Measurements from ENCODE around the gene ABHD6. TPM values are rescaled to one million over a fixed set of nuclear protein-coding genes. Genes with fewer than 3 reads are reported as not detected.

The ABHD6 gene
- total RNA-seq, 1 donor, result 5.5 TPM

GRCh38 chr3:58296843-58297242 is 59.3 kb downstream of the ABHD6 start:
- H3K4me3 ChIP-seq (ENCODE audit: low read depth, low read length), result no peak overlapping the region
- DNase-seq (ENCODE audit: low read depth), result no peak
- TF ChIP-seq, protein P1, sequence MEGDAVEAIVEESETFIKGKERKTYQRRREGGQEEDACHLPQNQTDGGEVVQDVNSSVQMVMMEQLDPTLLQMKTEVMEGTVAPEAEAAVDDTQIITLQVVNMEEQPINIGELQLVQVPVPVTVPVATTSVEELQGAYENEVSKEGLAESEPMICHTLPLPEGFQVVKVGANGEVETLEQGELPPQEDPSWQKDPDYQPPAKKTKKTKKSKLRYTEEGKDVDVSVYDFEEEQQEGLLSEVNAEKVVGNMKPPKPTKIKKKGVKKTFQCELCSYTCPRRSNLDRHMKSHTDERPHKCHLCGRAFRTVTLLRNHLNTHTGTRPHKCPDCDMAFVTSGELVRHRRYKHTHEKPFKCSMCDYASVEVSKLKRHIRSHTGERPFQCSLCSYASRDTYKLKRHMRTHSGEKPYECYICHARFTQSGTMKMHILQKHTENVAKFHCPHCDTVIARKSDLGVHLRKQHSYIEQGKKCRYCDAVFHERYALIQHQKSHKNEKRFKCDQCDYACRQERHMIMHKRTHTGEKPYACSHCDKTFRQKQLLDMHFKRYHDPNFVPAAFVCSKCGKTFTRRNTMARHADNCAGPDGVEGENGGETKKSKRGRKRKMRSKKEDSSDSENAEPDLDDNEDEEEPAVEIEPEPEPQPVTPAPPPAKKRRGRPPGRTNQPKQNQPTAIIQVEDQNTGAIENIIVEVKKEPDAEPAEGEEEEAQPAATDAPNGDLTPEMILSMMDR (IDR thresholded peaks at IDR 0.05; ENCODE audit: insufficient read depth, low read length), result no peak

GRCh38 chr3:58298190-58298589 is 60.6 kb downstream of the ABHD6 start:
- DNase-seq (ENCODE audit: low read depth), result no peak
- TF ChIP-seq, protein P1 (IDR thresholded peaks at IDR 0.05; ENCODE audit: insufficient read depth, low read length), result no peak

GRCh38 chr3:58299075-58299474 is 61.5 kb downstream of the ABHD6 start:
- DNase-seq (ENCODE audit: low read depth), result no peak
- TF ChIP-seq, protein P1 (IDR thresholded peaks at IDR 0.05; ENCODE audit: insufficient read depth, low read length), result no peak
- no peak overlapping the region for H3K4me3 ChIP-seq (ENCODE audit: low read depth, low read length)

More at GRCh38 chr3:58298190-58298589, 60.6 kb downstream of the ABHD6 start:
- no peak overlapping the region for H3K4me3 ChIP-seq (ENCODE audit: low read depth, low read length)

GRCh38 chr3:58299839-58300516 is 62.4 kb downstream of the ABHD6 start:
- no peak overlapping the region for H3K4me3 ChIP-seq (ENCODE audit: low read depth, low read length)
- DNase-seq (ENCODE audit: low read depth), result peak; percentile 84
- TF ChIP-seq, protein P1 (IDR thresholded peaks at IDR 0.05; ENCODE audit: insufficient read depth, low read length), result peak; percentile 66

GRCh38 chr3:58305882-58306711 is 68.5 kb downstream of the ABHD6 start, which contains the start of the genes HTD2 and RPP14:
TSS of gene HTD2 (plus strand) at chr3:58306520. CDS start at chr3:58317614, 11,094 bp downstream.
TSS of gene RPP14 (plus strand) at chr3:58306245. CDS start at chr3:58310330, 4,085 bp downstream.
- H3K4me3 ChIP-seq (ENCODE audit: low read depth, low read length), result peak within 1 kb of the TSS; percentile 81
- peak; percentile 98 for DNase-seq (ENCODE audit: low read depth)
- TF ChIP-seq, protein P1 (IDR thresholded peaks at IDR 0.05; ENCODE audit: insufficient read depth, low read length), result peak; percentile 97

- TF ChIP-seq, protein P1 (IDR thresholded peaks at IDR 0.05; ENCODE audit: insufficient read depth, low read length), result peak; percentile 44
- peak; percentile 76 for DNase-seq (ENCODE audit: low read depth)
- H3K4me3 ChIP-seq (ENCODE audit: low read depth, low read length), result peak overlapping the region; percentile 81
Observed at GRCh38 chr3:58307639-58308215, 70.1 kb downstream of the ABHD6 start.
